ENCODE data around the gene LRRC8A.

GRCh38 chr9:128836509-128837145, 45.3 kb upstream of the LRRC8A start:
- TF ChIP-seq, protein P1, sequence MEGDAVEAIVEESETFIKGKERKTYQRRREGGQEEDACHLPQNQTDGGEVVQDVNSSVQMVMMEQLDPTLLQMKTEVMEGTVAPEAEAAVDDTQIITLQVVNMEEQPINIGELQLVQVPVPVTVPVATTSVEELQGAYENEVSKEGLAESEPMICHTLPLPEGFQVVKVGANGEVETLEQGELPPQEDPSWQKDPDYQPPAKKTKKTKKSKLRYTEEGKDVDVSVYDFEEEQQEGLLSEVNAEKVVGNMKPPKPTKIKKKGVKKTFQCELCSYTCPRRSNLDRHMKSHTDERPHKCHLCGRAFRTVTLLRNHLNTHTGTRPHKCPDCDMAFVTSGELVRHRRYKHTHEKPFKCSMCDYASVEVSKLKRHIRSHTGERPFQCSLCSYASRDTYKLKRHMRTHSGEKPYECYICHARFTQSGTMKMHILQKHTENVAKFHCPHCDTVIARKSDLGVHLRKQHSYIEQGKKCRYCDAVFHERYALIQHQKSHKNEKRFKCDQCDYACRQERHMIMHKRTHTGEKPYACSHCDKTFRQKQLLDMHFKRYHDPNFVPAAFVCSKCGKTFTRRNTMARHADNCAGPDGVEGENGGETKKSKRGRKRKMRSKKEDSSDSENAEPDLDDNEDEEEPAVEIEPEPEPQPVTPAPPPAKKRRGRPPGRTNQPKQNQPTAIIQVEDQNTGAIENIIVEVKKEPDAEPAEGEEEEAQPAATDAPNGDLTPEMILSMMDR (optimal IDR thresholded peaks at IDR 0.05 in 1 of 3, IDR thresholded peaks at IDR 0.05 in 1 of 3, conservative IDR thresholded peaks at IDR 0.05 in 1 of 3; ENCODE audit: extremely low read depth in 1 of 3, insufficient read depth in 2 of 3, low read length in 3 of 3) = no peak
- no peak for TF ChIP-seq EZH2 (IDR thresholded peaks at IDR 0.05; ENCODE audit: low read length)
